Fibroblast of skin of back (primary cell): ENCODE results near the gene RCOR1.
A peak's percentile ranks its signal among the peaks of the same experiment; 100 is the strongest.
"Not testable (repeated sequence)": the region's sequence is repeated elsewhere in the genome, so short reads cannot be mapped to it uniquely, and the experiment has no call there.

Experiments used
- DNase-seq: peaks from one replicate; pipeline ENCODE4 v3.0.0-alpha.2; 2013

Gene RCOR1

DNA sequence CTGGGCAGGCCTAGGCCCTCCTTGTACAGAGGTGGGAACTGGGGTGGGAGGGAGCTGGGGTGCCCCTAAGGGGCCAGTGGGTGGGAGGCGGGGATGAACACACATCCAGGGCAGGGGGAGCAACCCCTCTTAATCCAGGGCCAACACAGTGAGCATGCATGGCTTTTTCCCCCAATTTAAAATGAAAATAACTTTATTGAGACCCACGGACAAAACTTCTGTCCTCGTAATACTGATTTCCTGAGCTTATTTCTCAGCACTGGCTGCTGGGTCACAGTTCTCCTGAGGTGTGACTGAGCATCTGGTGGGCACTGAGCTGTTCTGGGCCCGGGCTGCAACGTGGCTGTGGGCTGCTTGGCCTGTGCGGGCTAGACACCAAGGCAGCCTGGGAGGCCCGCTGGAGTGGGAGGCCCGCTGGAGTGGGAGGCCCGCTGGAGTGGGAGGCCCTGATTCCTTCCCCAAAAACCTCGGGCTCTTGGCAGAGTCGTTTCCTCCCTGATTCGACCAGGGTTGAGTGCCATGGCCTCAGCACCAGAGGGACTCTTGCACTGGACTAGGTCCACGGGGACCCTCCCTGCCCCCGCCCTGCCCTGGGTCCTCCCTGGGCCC, 159.9 kb downstream of the RCOR1 start:
- no peak for DNase-seq

GRCh38 chr14:102754370-102755262, 162.2 kb downstream of the RCOR1 start:
- no peak for DNase-seq

GRCh38 chr14:102757646-102758045, 165.2 kb downstream of the RCOR1 start:
- no peak for DNase-seq

GRCh38 chr14:102758087-102758486, 165.6 kb downstream of the RCOR1 start:
- DNase-seq = no peak

DNA sequence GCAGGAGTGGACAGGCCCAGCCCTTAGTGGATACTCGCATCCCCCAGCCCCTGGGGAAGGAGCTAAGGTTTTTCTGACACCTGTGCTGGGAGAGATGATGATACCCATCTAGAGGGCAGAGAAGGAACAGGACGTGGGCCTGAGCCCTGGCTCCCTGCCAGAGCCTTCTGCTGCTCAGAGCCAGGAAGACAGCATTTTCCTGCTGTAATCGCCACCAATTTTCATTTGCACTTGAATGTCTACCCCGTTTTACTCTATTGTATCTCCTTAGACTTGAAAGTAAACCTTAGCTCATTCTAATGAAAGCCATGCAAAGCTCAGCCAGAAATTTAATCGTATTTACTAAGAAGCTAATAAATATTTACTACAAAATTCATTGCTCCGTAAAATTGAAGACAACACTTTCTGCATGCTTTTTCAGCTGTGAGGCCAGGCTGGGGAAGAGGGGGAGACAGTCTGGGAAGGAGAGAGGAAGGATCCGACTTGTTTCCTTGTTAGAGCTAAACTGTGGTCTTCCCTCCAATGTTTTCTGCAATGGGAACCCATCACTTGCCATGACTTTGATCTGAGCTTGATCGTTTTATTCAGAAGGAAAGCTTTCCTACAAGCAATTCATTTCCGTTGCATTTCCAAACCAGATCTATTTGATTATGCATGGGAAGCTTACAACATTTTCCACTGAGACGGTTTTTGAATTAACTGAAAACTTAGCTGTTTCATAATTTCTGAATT, 167.2 kb downstream of the RCOR1 start:
- no peak for DNase-seq

GRCh38 chr14:102760496-102761193, 168.2 kb downstream of the RCOR1 start:
- no peak for DNase-seq

- no peak for DNase-seq
Measured at GRCh38 chr14:102761206-102761605, 168.8 kb downstream of the RCOR1 start.

- no peak for DNase-seq
Measured at GRCh38 chr14:102764220-102764671, 171.8 kb downstream of the RCOR1 start.

GRCh38 chr14:102765770-102766169, 173.3 kb downstream of the RCOR1 start:
- not testable (repeated sequence) for DNase-seq

GRCh38 chr14:102768223-102769048, 176.0 kb downstream of the RCOR1 start:
- DNase-seq = no peak

DNA sequence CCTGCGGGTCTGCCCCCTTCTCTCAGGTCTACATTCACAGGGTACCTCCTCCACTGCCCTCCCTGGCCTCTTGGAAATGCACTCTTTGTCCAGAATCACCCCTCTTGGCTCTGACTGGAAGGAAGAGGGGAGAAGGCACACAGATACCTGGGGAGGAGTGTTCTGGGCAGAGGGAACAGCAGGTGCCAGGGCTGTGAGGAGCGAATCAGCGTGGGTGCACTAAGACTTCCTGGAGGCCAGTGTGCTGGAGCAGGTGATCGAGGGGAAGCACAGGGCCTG, 176.5 kb downstream of the RCOR1 start:
- no peak for DNase-seq

GRCh38 chr14:102770147-102771123, 178.0 kb downstream of the RCOR1 start:
- no peak for DNase-seq

DNA sequence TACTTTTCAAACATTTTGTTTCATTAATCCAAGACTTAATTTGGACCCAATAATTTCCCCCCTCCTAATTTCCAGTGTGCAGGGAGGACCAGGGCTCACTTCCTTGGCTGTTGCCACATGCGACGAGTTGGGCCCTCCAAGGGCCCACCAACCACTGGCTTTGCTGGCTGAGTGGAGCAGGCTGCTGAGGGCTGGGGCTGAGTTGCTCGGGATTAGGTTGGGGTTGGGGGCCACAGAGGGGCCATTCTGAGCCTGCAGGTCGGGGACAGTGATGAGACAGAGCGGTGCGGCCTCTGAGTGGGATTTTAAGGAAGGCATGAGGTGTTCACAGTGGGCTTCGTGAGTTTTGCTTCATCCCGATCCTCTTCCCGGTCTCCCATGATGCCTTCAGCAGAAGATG, 178.7 kb downstream of the RCOR1 start:
- no peak for DNase-seq

- DNase-seq = no peak
Measured at GRCh38 chr14:102772781-102773570, 180.5 kb downstream of the RCOR1 start.

DNA sequence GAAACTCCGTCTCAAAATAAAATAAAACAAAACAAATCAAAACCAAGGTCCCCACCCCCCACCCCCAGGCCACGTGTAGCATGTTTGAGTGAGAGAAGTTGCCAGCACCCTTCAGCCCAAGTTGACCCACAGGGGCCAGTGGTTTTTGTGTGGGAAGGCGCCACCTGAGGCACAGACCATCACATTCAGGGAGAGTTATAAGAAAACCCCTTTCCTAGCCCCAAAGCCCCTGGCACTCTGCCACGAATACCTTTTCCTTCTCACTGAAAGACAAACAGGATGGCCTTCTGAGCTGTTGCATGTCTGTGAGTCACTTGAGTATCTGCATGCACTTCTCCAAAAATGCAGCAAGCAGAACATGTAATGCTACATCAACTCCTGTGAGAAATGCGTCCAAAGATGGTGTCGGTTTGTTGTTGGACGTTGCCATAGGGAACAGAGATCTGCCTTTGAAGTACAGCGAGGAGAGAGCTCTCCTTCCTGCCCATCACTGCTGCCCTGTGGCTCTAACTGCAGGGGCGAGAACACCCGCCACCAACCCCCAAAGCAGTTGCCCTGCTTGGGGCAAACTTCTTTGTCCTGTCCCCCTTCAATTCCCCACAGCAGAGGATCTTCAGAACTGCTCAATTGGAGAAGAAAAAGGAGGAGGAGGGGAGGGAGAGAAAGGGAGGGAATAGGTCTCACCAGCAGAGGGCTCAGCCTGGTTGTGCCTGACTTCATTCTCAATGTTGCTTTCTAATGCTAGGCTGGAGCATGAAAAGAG, 182.1 kb downstream of the RCOR1 start:
- peak; percentile 75 for DNase-seq

DNA sequence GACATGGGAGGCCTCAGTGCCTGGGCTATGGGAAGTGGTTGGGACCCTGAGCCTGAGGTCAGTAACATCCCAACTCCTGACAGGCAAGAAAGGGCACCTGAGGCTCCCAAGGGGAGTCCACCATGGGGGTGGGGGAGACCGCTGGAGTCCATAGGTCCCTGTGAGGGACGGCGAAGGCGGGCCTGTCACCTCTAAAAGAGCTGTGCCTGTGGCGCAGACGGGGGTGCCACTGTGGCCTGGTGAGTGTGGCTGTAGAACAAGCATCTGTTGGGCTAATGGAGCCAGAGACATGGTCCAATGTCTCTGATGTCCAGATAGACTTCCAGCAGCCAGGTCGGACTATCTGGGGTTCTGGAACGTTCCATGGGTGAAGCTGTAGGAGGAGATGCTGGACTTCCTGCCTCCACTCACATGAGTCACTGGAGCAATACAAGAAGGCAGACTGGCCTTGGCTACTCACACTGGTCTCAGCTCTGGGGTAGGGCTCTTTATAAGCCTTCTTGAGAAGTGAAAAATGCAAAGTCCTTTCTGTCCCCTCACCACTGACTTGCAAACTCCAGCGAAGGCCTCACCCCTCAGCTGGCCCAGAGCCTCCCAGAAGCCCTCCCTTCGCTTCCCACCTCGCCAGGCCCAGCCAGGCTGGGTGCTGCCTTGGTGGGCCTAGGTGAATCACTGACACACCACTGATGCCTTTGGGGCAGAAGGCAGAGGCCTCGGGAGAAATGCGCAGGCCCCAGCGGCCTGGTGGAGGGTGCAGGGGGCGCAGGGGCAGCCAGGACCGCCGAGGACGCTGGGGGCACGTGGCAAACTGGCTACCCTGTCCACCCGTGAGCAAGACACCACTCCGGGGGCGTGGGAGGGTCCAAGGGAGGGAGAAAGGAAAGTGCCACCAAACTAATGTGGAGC, 183.7 kb downstream of the RCOR1 start:
- DNase-seq = peak; percentile 76

- DNase-seq = peak; percentile 73
Measured at GRCh38 chr14:102776761-102777710, 184.6 kb downstream of the RCOR1 start, which contains the start of gene TRAF3. TRAF3 (plus strand) TSS chr14:102777449; CDS start chr14:102870202, 92,753 bp downstream.
